Muscle layer of colon (tissue), 2 donors: ENCODE data around the gene JAK1.
"Not testable (repeated sequence)": the region's sequence is repeated elsewhere in the genome, so short reads cannot be mapped to it uniquely, and the experiment has no call there.

ENCODE experiments used
- H3K27ac ChIP-seq: one replicate; pipeline ENCODE4 v1.7.0; 2013; ENCODE audit warnings: low read depth, mild to moderate bottlenecking, low read length, moderate library complexity
- H3K27me3 ChIP-seq, 2 donors: one replicate each; pipeline ENCODE4 v1.7.0; 2013; ENCODE audit warnings: low read length in 2 of 2, mild to moderate bottlenecking in 2 of 2; ENCODE audit not compliant: insufficient read depth in 2 of 2, control insufficient read depth in 1 of 2
- H3K36me3 ChIP-seq: one replicate; pipeline ENCODE4 v1.7.0; 2013; ENCODE audit warnings: mild to moderate bottlenecking, low read length; ENCODE audit not compliant: insufficient read depth
- H3K4me1 ChIP-seq: one replicate; pipeline ENCODE4 v1.7.0; 2013; ENCODE audit warnings: mild to moderate bottlenecking, low read length; ENCODE audit not compliant: insufficient read depth
- H3K4me3 ChIP-seq, 2 donors: one replicate each; pipeline ENCODE4 v1.7.0; 2013; ENCODE audit warnings: low read length in 2 of 2, low read depth in 1 of 2, mild to moderate bottlenecking in 1 of 2, moderate library complexity in 1 of 2
- H3K9ac ChIP-seq: one replicate; pipeline ENCODE4 v1.7.0; 2013; ENCODE audit warnings: low read length
- H3K9me3 ChIP-seq: one replicate; pipeline ENCODE4 v1.7.0; 2013; ENCODE audit warnings: mild to moderate bottlenecking, low read length
- donor health status: abdominal sarcoma.
- donor health status: Adenocarcinoma of cecum.

JAK1 gene

GRCh38 chr1:64930640-64931039, 35.7 kb downstream of the JAK1 start:
- not testable (repeated sequence) for H3K36me3 ChIP-seq, H3K4me3 ChIP-seq, H3K9ac ChIP-seq, H3K9me3 ChIP-seq, H3K27ac ChIP-seq, H3K27me3 ChIP-seq
- H3K4me1 ChIP-seq, result peaks cover 51% of the 10 kb centered on the region

- no peak overlapping the region for H3K27ac ChIP-seq
- H3K4me3 ChIP-seq, result no peak overlapping the region
- no peaks in the 10 kb centered on the region for H3K27me3 ChIP-seq
- no peak overlapping the region for H3K9ac ChIP-seq
- H3K4me1 ChIP-seq, result peaks cover 48% of the 10 kb centered on the region
- H3K9me3 ChIP-seq, result no peaks in the 10 kb centered on the region
- H3K36me3 ChIP-seq, result no peaks in the 10 kb centered on the region
Measured at GRCh38 chr1:64929221-64929620, 37.1 kb downstream of the JAK1 start.

GRCh38 chr1:64928325-64928724, 38.0 kb downstream of the JAK1 start:
- Histone ChIP-seq H3K4me3 (no peak overlapping the region), H3K36me3 (no peaks in the 10 kb centered on the region), H3K9me3 (no peaks in the 10 kb centered on the region), H3K9ac (no peak overlapping the region), H3K27ac (no peak overlapping the region), H3K4me1 (peaks cover 39% of the 10 kb centered on the region), H3K27me3 (no peaks in the 10 kb centered on the region)

GRCh38 chr1:64925594-64925993, 40.8 kb downstream of the JAK1 start:
- no peaks in the 10 kb centered on the region for H3K36me3 ChIP-seq
- H3K4me1 ChIP-seq, result peaks cover 46% of the 10 kb centered on the region
- H3K27ac ChIP-seq, result no peak overlapping the region
- H3K9ac ChIP-seq, result no peak overlapping the region
- no peaks in the 10 kb centered on the region for H3K27me3 ChIP-seq
- no peak overlapping the region for H3K4me3 ChIP-seq
- no peaks in the 10 kb centered on the region for H3K9me3 ChIP-seq

- peaks cover 43% of the 10 kb centered on the region for H3K4me1 ChIP-seq
- H3K4me3 ChIP-seq, result no peak overlapping the region
- no peaks in the 10 kb centered on the region for H3K27me3 ChIP-seq
- H3K36me3 ChIP-seq, result no peaks in the 10 kb centered on the region
- no peak overlapping the region for H3K27ac ChIP-seq
- H3K9me3 ChIP-seq, result no peaks in the 10 kb centered on the region
- H3K9ac ChIP-seq, result no peak overlapping the region
Measured at GRCh38 chr1:64923294-64923718, 43.0 kb downstream of the JAK1 start.

GRCh38 chr1:64922336-64922735, 44.0 kb downstream of the JAK1 start:
- no peak overlapping the region for H3K9ac ChIP-seq
- H3K27ac ChIP-seq, result no peak overlapping the region
- no peaks in the 10 kb centered on the region for H3K9me3 ChIP-seq
- no peak overlapping the region for H3K4me3 ChIP-seq
- H3K36me3 ChIP-seq, result no peaks in the 10 kb centered on the region
- peaks cover 48% of the 10 kb centered on the region for H3K4me1 ChIP-seq
- H3K27me3 ChIP-seq, result no peaks in the 10 kb centered on the region

- peaks cover 43% of the 10 kb centered on the region for H3K4me1 ChIP-seq
- no peak overlapping the region for H3K9ac ChIP-seq
- H3K27me3 ChIP-seq, result no peaks in the 10 kb centered on the region
- no peak overlapping the region for H3K4me3 ChIP-seq
- H3K36me3 ChIP-seq, result no peaks in the 10 kb centered on the region
- H3K27ac ChIP-seq, result no peak overlapping the region
- H3K9me3 ChIP-seq, result no peaks in the 10 kb centered on the region
Measured at GRCh38 chr1:64921771-64922170, 44.6 kb downstream of the JAK1 start.

- no peak overlapping the region for H3K27ac ChIP-seq
- H3K4me1 ChIP-seq, result peaks cover 40% of the 10 kb centered on the region
- H3K4me3 ChIP-seq, result no peak overlapping the region
Measured at GRCh38 chr1:64920941-64921589, 45.3 kb downstream of the JAK1 start.

GRCh38 chr1:64919120-64919519, 47.2 kb downstream of the JAK1 start:
- H3K36me3 ChIP-seq, H3K27ac ChIP-seq, H3K9ac ChIP-seq, H3K9me3 ChIP-seq, H3K27me3 ChIP-seq, H3K4me3 ChIP-seq: not testable (repeated sequence)
- peaks cover 34% of the 10 kb centered on the region for H3K4me1 ChIP-seq

More at GRCh38 chr1:64920941-64921589, 45.3 kb downstream of the JAK1 start:
- H3K9ac ChIP-seq, result no peak overlapping the region
- H3K9me3 ChIP-seq, result no peaks in the 10 kb centered on the region
- H3K27me3 ChIP-seq, result no peaks in the 10 kb centered on the region
- H3K36me3 ChIP-seq, result no peaks in the 10 kb centered on the region

GRCh38 chr1:64917907-64918306, 48.4 kb downstream of the JAK1 start:
- Histone ChIP-seq H3K9ac (no peak overlapping the region), H3K4me3 (no peak overlapping the region), H3K4me1 (peaks cover 34% of the 10 kb centered on the region), H3K36me3 (no peaks in the 10 kb centered on the region), H3K9me3 (no peaks in the 10 kb centered on the region), H3K27ac (no peak overlapping the region), H3K27me3 (no peaks in the 10 kb centered on the region)

GRCh38 chr1:64917328-64917861, 49.0 kb downstream of the JAK1 start:
- Histone ChIP-seq H3K36me3 (no peaks in the 10 kb centered on the region), H3K27ac (no peak overlapping the region), H3K4me3 (no peak overlapping the region), H3K9me3 (no peaks in the 10 kb centered on the region), H3K4me1 (peaks cover 35% of the 10 kb centered on the region), H3K27me3 (no peaks in the 10 kb centered on the region), H3K9ac (no peak overlapping the region)
